ENCODE measurements around the gene NGEF.
"Not testable (repeated sequence)": the region's sequence is repeated elsewhere in the genome, so short reads cannot be mapped to it uniquely, and the experiment has no call there.

NGEF gene

DNA sequence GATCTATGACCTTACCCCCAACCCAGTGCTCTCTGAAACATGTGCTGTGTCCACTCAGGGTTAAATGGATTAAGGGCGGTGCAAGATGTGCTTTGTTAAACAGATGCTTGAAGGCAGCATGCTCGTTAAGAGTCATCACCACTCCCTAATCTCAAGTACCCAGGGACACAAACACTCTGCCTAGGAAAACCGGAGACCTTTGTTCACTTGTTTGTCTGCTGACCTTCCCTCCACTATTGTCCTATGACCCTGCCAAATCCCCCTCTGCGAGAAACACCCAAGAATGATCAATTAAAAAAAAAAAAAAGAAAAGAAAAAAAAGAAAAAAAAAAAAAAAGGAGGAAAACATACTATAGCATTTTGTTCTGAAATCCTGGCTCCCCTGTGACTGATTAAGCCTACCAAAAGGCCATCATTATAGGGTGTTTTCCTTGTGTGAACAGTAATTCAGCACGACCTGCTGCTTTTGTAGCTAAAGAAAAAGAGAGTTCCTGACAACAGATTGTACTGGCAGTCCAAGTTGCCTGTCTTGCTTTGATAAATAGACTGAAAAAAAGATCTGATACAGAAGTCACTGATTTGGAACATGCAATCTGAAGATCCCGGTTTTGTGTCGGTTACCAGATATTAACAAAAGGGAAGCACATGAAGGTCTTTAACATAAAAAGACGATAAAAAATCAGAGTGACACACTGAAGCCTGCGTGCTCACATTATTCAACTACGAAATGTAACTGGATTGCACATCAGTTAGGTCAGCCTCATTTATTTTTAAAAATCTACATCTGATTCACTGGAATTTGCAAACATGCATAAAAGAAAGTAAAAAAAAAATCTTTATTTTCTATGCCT, 106.0 kb downstream of the NGEF start:
- DNase-seq (ENCODE audit: extremely low read depth in 1 of 2, low read depth in 1 of 2) = not testable (repeated sequence)

DNA sequence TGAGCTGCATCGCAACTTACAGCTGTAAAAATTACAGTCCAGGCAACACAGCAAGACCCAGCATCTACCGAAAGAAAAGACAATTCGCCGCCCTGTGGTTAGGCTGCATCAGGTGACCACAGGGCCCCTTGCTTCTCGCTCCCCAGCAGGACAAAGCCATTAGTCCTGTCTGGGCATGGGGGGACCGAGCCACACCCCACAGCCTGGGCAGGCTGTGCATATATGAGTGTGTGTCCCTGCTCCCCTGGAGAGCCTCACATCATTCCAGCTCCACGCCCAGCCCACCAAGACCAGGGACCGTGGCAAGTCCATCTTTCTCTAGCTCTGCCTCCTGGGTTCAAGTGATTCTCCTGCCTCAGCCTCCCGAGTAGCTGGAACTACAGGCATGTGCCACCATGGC, 109.1 kb downstream of the NGEF start:
- no peak for DNase-seq (ENCODE audit: extremely low read depth in 1 of 2, low read depth in 1 of 2)

DNA sequence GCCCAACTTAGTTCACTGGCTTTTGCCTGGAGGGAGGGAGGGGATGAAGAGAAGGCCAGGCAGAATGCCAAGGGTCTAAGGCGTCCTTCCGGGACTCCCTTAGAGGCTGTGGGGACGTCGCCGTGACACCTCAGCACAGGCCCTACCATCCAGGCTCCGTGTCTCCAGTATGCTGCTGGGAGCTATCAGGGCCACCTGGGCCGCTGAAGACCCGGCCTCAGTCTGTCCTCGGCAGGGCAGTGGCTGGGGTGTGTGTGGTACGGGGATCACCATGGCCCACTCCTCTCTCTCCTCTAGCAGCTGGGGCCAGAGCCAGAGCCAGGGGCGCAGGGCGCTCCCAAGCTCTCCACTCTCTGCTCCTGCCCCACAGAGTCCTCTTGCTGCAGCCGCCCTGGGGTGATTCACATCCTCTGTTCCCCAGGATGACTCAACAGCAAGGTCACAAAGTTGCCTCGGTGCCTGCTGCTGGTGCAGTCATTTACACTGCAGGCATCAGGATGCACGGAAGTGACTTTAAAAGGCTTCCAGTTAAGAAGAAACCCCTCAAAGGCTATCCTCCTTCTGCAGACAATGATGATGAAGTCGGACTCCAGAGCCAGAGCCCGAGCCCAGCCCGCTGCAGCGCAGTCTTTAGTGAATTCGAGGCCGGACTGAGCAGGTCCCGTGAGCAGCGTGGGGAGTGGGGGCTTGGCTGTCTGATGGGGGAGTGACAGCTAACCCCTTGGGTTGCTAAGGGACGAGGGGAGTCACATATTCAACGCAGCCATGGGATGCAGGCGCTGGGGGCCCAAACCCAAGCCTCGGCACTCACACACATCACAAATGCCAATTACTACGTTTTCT, 111.1 kb downstream of the NGEF start:
- no peak for DNase-seq (ENCODE audit: extremely low read depth in 1 of 2, low read depth in 1 of 2)

DNA sequence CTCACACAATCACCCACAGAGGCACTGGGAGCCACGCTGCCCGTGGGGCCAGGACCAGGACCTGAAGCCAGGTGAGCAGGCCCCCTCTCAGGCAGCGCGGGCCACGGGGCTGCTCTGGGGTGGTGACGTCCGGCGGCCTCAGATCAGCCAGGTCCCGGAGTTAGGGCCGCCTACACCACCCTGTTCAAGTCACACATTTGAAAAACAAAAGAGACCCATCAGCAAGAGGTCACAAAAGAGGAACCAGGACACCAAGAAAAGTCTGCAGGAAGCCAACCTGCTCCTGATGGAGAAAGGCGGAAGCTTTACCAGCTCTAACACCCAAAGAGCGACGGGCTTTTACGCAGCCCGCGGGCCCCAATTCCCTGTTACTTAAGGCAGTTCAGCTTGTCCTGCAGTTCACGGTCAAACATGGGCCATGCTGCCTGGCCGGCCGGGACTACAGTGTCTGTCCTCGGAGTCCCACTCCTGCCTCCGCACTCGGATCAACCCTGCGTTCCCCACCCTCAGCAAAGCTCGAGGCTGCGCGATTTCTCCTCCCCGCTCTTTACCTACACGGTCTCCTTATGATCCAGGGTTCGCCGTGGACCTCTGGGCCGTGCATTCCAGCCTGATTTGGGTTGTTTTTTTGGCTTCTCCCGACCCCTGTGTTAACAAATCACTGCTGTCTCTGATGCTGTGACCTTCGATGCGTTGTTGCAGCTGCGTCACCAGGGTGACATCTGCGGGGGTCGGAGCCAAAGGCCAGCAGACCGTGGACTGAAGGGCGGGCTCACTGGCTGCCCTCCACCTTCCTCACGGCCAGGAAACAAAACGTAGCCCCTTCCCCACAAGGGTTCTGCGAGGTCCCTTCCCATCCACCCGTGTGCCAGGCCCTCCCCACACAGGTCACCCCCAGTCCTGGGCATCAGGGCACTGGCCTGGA, 112.0 kb downstream of the NGEF start:
- no peak for DNase-seq (ENCODE audit: extremely low read depth in 1 of 2, low read depth in 1 of 2)

DNA sequence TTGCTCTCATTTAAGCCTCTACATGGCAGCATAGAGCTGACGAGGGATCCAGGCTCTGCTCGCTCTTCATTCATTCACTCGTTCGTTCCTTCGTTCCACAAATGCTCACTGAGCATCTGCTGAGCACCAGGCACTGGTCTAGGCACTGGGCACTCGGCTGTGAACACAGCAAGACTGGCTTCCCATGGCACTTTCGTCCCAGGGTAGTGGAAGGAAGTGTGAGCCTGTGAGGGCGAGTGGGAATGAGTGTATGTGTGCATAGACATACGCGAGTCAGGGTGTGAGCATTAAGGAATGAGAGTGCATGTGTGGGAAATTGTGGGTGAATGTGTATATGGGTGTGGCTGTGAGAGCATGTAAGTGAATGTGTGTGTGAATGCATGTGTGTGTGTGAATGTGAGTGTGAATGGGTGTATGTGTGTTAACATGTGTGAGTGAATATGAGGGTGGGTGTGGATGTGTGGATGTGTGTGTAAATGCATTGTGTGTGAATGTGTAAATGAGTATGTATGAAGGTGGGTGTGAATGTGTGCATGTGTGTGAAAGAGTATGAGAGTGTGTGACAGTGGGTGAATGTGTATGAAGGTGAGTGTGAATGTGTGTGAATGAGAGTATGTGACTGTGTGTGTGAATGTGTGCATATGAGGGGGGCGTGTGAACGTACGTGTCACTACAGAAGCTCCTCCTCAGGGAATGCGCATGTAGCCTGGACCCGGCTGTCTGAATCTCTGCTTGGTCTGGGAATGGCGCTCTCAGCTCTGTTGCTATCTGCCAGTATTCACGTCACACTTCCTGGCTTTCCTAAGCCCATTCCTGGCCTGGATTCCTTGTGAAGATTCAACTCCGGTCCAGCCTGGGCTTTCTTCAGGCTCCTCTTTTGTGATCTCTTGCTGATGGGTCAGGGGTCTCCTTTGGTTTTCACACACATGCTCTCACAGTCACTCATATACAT, 114.2 kb downstream of the NGEF start:
- DNase-seq (ENCODE audit: extremely low read depth in 1 of 2, low read depth in 1 of 2) = no peak

DNA sequence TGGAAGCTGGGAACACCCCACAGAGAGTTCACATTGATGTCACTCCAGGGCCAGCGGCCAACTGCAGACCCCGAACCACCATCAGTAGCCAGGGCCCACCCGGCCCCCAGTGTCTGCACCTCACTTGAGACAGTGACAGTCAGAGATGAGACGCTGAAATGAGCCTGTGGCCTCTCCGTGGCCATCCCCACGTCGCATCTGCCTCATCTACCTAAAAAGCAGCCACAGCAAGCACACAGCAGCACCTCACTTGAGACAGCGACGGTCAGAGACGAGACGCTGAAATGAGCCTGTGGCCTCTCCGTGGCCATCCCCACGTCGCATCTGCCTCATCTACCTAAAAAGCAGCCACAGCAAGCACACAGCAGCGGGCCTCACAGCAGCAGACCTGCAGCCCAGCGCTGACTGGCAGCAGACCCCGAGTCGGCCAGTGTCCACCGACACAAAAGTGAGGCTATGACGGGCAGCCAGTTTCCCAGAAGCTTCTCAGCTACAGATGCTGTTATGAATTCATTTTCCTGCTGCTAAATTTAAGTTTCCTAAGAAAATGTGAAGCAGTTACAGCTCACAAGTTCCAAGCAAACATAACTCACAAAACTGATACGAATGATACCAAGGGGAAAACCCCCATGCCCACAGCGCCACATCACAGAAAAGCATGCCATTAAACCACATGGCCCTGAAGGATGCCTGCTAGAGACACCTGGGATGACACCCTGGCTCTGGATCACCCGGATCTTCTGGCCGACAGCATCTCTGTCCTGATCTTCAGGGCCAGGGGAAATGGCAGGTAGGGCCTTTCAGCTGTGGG, 115.3 kb downstream of the NGEF start:
- no peak for DNase-seq (ENCODE audit: extremely low read depth in 1 of 2, low read depth in 1 of 2)

DNA sequence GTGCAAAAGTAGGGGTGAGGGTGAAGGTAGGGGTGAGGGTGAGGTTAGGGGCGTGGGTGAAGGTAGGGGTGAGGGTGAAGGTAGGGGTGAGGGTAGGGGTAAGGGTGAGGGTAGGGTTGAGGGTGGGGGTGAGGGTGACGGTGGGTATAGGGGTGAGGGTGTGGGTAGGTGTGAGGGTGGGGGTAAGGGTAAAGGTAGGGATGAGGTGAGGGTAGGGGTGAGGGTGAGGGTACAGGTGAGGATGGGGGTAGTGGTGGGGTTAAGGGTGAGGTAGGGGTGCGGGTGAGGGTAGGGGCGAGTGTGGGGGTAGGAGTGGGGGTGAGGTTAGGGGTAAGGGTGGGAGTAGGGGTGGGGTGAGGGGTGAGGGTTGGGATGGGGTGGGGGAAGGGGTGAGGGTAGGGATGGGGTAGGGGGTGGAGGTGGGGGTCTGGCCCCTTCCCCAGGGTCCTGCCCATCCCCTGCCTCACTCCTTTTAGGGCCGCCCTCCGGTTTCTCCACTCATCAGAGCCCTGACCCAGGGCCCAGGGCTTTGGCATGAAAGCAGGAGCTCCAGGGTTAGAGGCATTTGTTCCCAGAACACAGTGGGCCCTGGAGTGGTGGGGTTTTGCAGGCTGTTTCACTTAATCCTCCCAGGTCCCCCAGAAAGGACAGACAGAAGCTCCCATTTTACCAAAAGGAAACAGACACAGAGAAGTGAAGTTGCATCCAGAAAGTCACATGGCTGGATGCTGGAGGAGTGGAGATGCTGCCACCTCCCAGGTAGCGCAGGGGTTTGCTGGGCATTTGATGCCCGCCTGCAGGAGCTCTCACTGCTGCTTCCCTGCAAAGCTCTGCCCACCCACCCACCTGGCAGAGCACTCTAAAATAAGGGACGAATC, 116.1 kb downstream of the NGEF start:
- no peak for DNase-seq (ENCODE audit: extremely low read depth in 1 of 2, low read depth in 1 of 2)

DNA sequence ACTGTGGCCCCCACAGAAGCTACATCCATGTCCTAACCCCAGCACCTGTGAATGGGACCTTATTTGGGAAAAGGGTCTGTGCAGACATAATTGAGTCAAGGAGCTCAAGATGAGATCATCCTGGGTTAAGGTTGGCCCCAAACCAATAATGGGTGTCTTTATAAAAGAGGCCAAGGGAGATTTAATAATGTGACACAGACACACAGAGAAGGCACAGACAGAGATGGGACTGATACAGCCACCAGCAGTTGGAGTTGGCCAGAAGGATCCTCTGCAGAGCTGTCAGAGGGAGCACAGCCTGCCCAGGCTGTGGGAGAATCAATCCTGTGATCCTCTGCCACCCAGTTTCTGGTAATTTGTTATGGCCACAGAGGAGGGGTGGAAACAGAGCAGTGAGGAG, 116.9 kb downstream of the NGEF start:
- DNase-seq (ENCODE audit: extremely low read depth in 1 of 2, low read depth in 1 of 2) = no peak

DNA sequence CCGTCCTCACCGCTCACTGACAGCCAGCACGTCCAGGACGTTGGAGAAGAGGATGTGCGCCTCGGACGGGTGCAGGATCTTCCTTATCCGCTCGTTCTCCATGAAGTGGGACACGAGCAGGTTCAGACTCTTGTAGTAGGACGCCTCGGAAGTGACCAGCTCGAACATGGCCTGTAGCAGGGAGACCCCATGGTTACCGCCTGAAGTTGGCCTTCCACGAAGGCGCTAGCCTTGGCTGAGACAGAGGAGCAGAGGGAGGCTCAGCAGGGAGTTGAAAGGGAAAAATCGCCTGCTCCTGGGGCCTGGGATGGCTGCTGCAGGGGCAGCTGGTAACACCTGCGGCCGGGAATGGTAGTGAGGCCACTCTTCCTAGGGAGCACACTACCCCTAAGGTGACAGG, 118.3 kb downstream of the NGEF start:
- no peak for DNase-seq (ENCODE audit: extremely low read depth in 1 of 2, low read depth in 1 of 2)

DNA sequence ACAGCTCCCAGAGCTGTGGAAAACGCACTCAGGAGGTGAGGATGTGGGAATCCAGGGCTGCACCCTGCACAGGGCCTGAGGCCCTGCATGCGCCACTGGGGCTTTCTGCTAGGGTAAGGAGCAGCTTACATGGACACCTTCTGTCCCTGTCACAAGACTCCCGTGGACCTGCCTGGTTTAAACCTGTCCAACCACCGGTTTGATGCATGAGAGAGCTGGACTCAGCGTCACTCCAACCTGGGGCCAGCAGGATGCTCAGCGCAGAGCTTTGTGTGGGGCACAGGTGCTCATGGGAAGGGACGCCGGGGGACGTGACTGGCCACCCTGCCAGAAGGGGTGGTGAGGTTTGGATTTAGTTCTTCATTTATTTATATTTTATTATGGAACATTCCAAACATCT, 118.8 kb downstream of the NGEF start:
- no peak for DNase-seq (ENCODE audit: extremely low read depth in 1 of 2, low read depth in 1 of 2)

DNA sequence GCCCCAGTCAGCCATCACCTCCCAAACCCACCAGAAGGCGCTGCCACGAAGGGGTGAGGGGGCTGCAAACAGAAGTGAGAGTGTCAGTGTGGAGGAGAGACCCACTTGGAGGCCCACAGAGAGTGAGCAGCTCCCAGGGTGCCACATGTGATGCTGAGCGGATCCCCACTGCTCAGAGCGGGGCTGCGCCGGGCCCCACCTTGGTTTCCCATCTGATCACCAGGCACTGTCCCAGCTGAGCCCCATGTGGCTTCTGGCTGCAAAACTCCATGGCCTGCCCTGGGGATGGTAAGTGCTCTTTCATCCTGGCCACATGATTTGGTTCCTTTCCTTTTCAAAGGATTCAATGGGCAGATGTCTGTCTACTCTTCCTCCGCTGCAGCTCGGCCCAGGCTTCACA, 119.2 kb downstream of the NGEF start:
- DNase-seq (ENCODE audit: extremely low read depth in 1 of 2, low read depth in 1 of 2) = no peak

DNA sequence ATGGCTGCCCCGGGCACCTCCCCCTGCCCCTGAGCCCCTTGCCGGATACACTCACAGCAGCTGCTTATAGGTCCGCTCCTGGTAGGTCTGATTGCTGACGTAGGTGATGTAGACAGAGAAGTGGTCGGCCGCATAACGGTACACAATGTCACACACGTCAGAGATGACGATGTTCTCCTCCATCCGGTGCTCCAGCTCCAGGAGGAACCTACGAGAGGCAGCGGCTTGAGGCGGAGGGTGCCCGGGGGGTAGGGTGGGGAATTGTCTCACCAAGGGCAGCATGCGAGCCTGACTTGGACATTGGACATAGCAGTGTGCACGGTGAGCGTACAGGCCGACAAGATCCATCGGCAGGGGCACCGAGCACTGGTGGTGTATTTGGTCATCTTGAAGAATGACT, 120.2 kb downstream of the NGEF start:
- no peak for DNase-seq (ENCODE audit: extremely low read depth in 1 of 2, low read depth in 1 of 2)

DNA sequence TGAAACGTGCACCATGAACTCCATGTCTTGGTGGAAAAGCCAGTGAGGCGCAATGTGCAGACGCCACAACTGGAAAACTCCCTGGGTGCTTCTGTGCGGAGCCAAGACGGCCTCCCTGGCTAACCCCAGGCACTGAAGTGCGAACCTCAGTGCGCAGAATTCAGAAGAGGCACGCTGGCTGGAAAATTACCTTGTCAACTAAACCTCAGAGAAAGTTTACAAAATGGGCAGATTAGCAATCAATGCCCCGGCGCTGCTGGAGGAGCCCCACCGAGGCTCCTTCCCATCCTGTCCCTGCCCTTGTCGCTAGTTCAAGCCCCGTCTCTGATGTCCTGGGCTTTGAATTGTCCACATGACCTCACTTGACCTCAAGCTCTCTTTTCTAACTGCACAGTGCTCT, 120.8 kb downstream of the NGEF start:
- DNase-seq (ENCODE audit: extremely low read depth in 1 of 2, low read depth in 1 of 2) = no peak

DNA sequence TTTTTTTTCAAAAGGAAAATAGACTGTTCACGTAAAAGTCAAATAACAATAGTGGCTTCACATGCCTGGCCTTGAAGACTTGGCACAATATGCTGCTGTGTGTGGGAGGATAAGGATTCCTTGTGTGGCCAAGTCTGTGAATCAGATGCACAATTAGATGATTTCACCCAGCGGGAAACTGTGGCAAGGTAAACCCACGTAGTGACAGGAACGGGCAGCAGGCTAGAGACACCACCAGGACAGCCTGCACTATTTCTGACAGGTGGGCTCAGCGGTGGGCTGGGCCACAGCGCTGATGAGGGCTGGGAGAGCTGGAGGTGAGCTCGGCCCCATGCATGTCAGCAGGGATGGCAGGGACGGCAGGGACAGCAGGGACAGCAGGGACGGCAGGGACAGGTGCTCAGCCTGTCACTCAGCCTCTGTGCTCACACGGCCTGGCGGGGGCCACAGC, 121.4 kb downstream of the NGEF start:
- DNase-seq (ENCODE audit: extremely low read depth in 1 of 2, low read depth in 1 of 2) = no peak

DNA sequence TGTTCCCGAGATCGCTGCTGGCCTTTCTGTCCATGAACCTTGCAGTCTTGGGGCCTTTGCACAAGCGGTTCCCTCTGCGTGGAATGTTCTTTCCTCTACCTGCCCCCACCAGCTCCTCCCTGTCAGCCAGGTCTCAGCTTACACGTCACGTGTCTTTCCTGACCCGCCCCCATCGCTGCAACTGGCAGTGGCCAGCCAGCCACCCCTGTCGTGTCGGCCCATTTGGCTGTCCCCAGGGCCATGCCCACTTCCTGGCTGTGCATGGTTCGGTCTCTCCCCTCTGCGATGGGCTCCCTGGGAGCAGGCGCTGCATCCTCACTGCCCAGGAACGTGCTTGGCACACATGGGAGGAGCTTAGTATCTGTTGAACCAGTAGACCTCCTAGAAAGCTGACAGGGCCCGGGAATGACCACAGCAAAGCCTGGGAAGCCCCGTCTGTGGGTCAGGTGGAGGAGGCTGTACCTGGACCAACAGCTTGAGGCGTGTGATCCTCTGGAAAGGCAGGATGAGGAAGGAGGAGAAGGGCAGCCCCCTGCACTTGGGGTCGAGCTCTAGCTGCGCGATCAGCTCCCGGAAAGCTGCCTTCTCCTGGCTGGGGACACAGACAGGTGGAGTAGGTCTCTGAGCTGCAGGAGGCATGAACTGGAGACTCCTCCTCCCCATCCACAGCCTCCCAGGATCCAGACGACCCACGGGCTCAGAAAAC, 122.0 kb downstream of the NGEF start:
- no peak for DNase-seq (ENCODE audit: extremely low read depth in 1 of 2, low read depth in 1 of 2)

DNA sequence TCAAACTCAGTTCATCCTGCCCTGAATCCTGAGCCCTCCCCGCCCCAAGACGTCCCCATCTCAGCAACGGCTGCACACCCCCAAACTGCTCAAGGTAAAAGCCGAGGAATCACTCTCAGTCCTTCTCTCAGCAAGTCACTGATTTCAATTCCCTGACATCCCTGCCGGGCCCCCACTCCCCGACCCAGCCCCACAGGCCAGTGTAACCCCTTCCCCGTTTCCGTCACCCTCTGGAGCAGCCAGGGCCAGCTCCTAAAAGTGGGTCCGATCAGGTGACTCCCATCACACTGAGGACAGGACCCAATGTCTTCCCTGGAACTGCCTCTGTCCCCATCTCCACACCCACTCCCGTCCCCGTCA, 122.5 kb downstream of the NGEF start:
- no peak for DNase-seq (ENCODE audit: extremely low read depth in 1 of 2, low read depth in 1 of 2)

DNA sequence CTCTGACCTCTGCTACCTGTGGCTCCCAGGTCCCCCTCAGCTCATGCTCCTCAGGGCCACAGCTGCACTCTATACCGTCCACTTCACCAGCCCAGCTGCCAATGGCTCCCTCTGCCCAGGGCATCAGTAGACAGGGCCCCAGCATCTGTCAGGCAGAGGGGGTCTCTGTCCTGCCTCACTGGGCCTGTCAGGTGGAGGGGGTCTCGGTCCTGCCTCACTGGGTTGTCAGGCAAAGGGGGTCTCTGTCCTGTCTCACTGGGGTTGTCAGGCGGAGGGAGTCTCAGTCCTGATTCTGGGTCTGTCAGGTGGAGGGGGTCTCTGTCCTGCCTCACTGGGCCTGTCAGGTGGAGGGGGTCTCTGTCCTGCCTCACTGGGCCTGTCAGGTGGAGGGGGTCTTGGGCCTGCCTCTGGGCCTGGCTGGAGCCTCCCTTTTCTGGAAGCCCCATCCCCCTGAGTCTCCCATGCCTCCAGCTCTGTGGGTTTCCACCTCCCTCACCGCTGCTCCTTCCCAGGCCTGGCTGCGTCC, 123.1 kb downstream of the NGEF start:
- DNase-seq (ENCODE audit: extremely low read depth in 1 of 2, low read depth in 1 of 2) = no peak
